Ascending aorta (tissue), 2 donors: ENCODE measurements around the gene RBM19. TPM values are rescaled to one million over a fixed set of nuclear protein-coding genes. Genes with fewer than 3 reads are reported as not detected.

Experiments
- DNase-seq, 2 donors: peaks; one replicate each; pipeline ENCODE4 v3.0.0-alpha.2; 2019; ENCODE audit warnings: low spot score in 2 of 2
- H3K27ac ChIP-seq, 2 donors: fragments of 200-600 bp; sonication (generic); one replicate each; pipeline ENCODE4 v1.5.1; 2016 to 2017; ENCODE audit warnings: mild to moderate bottlenecking in 1 of 2
- H3K27me3 ChIP-seq: fragments of 200-600 bp; sonication (generic); one replicate; pipeline ENCODE4 v1.5.1; 2017
- H3K36me3 ChIP-seq, 2 donors: fragments of 200-600 bp; sonication (generic); one replicate each; pipeline ENCODE4 v1.5.1; 2016
- H3K4me1 ChIP-seq, 2 donors: fragments of 200-600 bp; sonication (generic); one replicate each; pipeline ENCODE4 v1.5.1; 2016 to 2017; ENCODE audit warnings: mild to moderate bottlenecking in 1 of 2
- H3K4me3 ChIP-seq, 2 donors: fragments of 200-600 bp; sonication (generic); one replicate each; pipeline ENCODE4 v1.5.1; 2016 to 2017; ENCODE audit warnings: mild to moderate bottlenecking in 1 of 2
- H3K9me3 ChIP-seq, 2 donors: fragments of 200-600 bp; sonication (generic); one replicate each; pipeline ENCODE4 v1.5.1; 2016
- intact Hi-C: fragments of 100-400 bp; cut with DNase I; formaldehyde crosslinking; loops from one replicate; pipeline ENCODE4 v1.15.1; 2023
- total RNA-seq: library from RNA; depleted of rRNA; stranded (reverse); fragments of >200 nt; gene quantifications from one replicate; pipeline ENCODE4 v1.1.0, GENCODE V29; 2016
- TF ChIP-seq, protein P1 (sequence below), 3 experiments: fragments of 200-600 bp in 2 of 3; fragments of 450-650 bp in 1 of 3; sonication (generic) in 2 of 3; IDR thresholded peaks; one replicate each; pipeline ENCODE4 v1.5.1; 2016 to 2019; ENCODE audit warnings: antibody characterized with exemption in 3 of 3, mild to moderate bottlenecking in 1 of 3, moderate library complexity in 1 of 3

RBM19 gene
- total RNA-seq, 1 donor from 2014 or later, result 22.8 TPM

DNA sequence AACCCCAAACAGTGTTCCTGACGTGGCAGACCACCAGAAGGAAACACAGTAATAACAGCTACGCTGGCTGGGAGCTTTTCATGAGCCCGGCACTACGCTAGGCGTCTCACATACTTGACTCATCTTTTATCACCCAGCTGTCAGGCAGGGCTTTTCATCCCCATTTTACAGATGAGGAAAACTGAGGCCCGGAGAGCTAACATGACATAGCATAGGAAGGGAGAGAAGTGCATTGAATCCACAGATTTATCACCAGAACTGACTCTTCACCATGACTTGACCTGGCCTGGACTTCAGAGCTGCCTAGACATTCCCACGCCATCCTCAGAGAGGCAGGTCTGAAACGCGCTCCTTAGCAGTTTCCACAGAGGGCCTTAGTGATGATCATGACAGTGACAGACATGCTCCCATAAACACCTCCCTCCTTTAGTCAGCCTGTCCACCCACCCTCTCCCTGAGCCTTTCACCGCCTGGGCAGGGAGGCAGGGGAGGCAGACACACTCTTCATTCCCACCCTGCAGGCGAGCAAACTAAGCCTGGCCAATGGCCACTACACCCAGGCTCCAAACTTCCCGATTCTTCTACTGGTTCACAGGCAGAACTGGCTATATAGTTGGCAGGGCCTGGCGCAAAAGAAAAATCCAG, 56.2 kb downstream of the RBM19 start:
- DNase-seq, result no peak
- H3K36me3 ChIP-seq, result peaks cover 16 to 55% of the 10 kb centered on the region in 2 donors
- H3K27me3 ChIP-seq, result no peaks in the 10 kb centered on the region
- H3K4me3 ChIP-seq, result no peak overlapping the region
- no peaks in the 10 kb centered on the region for H3K9me3 ChIP-seq
- TF ChIP-seq, protein P1, sequence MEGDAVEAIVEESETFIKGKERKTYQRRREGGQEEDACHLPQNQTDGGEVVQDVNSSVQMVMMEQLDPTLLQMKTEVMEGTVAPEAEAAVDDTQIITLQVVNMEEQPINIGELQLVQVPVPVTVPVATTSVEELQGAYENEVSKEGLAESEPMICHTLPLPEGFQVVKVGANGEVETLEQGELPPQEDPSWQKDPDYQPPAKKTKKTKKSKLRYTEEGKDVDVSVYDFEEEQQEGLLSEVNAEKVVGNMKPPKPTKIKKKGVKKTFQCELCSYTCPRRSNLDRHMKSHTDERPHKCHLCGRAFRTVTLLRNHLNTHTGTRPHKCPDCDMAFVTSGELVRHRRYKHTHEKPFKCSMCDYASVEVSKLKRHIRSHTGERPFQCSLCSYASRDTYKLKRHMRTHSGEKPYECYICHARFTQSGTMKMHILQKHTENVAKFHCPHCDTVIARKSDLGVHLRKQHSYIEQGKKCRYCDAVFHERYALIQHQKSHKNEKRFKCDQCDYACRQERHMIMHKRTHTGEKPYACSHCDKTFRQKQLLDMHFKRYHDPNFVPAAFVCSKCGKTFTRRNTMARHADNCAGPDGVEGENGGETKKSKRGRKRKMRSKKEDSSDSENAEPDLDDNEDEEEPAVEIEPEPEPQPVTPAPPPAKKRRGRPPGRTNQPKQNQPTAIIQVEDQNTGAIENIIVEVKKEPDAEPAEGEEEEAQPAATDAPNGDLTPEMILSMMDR (IDR thresholded peaks at IDR 0.05), result no peak
- H3K4me1 ChIP-seq, result no peaks in the 10 kb centered on the region
- intact Hi-C loops, result loop anchor here (5.0 kb wide), 1 partner anchor 863 kb away; no protein-coding TSS in a partner anchor
- H3K27ac ChIP-seq, result no peak overlapping the region

DNA sequence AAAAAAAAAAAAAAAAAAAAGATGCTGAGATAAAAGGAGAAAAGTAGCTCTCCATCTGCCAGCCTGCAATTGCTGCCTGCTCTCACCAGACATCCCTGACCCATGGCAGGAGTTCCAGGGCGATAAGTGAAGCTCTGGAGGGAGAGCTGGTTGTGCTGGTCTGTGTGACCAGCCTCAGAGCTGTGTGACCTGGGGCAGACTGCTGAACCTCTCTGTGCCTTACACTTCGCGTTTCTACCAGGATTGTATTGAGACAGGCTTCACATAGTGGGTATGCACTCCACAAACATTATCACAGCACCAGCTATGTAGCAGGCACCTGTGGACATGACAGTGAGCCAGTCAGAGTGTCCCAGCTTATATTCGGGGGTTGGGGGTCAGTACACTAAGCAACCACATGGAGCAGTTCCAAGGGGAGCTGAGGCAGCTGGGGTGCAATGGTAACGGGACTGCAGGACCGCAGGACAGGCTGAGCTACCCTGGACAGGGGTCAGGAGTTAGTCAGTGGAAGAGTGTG, 57.5 kb downstream of the RBM19 start:
- Histone ChIP-seq H3K36me3 (peaks cover 9 to 46% of the 10 kb centered on the region in 2 donors), H3K27ac (no peak overlapping the region), H3K4me3 (no peak overlapping the region), H3K27me3 (no peaks in the 10 kb centered on the region), H3K4me1 (no peaks in the 10 kb centered on the region), H3K9me3 (no peaks in the 10 kb centered on the region)
- TF ChIP-seq, protein P1 (IDR thresholded peaks at IDR 0.05), result no peak
- intact Hi-C loops, result no loop called here
- DNase-seq, result no peak

DNA sequence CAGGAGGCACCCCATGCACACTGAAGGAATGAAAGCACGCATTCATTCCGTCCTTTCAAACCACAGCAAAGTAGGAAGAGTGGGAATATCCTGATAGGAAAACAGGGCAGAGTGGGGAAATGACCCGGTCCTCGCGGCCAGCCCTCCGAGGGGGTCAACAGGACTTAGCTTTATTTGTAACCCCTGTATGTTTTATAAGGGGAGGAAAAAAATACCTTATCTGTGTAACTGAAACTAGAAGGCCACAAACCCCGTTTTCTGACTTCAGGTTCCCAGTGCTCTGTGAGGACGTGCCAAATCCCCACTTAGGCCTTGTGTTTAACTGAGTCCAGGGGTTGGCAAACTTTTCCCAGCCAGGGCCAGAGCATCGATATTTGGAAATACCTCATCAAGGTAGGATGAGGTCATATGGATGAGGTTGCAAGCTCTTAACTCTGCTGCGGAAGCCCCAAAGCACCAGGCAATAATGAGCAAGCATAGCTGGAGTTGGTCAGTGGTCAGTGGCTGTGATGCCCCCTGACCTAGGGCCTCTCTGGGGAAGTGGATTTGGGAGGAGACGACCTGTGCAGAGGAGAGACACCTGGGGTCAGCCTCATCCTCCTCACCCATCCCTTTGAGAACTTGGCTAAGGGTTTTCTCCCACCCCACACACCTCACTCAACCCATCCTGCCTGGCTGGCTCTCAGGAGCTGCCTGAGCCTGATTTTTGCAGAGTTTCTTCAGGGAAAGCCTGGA, 58.5 kb downstream of the RBM19 start:
- Histone ChIP-seq H3K4me3 (no peak overlapping the region), H3K36me3 (peaks cover 9 to 44% of the 10 kb centered on the region in 2 donors), H3K27ac (no peak overlapping the region), H3K9me3 (no peaks in the 10 kb centered on the region), H3K27me3 (no peaks in the 10 kb centered on the region), H3K4me1 (no peaks in the 10 kb centered on the region)
- no peak for DNase-seq
- TF ChIP-seq, protein P1 (IDR thresholded peaks at IDR 0.05), result no peak
- intact Hi-C loops, result no loop called here

DNA sequence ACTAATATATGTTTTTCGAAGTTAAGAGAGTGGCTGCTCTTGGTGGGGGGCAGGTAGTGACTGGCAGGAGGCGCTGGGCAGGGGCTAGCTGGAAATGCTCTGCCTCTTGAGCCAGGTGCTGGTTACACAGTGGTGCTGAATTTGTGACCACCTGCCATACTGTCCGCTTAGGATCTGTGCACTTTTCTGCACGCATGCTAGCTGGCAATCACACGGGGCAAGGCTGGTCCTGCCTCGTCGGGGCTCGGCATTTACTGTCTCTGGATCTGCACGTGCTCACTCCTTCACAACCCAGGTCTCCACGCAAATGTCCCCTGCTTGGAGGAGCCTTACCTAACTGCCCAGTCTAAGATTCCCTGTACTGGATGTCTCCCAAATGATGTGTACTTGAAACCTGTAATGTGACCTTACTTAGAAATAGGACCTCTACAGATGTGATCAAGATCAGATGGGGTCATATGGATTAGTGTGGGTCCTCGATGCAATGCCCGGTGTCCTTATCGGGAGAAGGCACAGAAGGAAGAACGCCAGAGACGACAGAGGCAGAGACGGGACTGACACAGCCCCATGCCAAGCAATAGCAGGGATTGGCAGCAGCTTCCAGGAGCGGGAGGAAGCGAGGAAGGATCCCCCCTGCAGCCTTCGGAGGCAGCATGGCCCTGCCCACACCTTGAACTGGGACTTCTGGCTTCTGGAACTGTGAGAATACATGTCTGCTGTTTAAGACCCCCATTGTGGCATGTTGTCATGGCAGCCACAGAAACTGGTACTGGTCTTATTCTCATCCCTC, 59.5 kb downstream of the RBM19 start:
- TF ChIP-seq, protein P1 (IDR thresholded peaks at IDR 0.05), result no peak
- H3K4me1 ChIP-seq, result no peaks in the 10 kb centered on the region
- no peaks in the 10 kb centered on the region for H3K9me3 ChIP-seq
- peaks cover 4 to 40% of the 10 kb centered on the region in 2 donors for H3K36me3 ChIP-seq
- no peak overlapping the region for H3K4me3 ChIP-seq
- intact Hi-C loops, result no loop called here
- no peak for DNase-seq
- no peaks in the 10 kb centered on the region for H3K27me3 ChIP-seq
- H3K27ac ChIP-seq, result no peak overlapping the region

DNA sequence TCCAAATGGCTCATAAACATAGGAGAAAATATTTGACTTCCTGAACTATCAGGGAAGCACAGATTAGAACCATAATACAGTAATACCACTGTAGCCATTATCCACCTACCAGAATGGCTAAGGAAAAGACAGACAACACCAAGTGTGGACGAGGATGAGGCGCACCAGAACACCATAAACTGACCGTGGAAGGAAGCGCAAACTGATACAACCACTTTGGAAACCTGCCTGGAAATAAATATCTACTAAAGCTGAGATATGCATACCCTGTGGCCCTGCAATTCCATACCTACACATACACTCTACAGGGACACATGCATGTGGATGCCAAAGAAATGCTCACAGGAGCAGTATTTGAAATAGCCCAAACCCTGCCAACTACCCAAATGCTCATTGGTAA, 60.3 kb downstream of the RBM19 start:
- no peak for DNase-seq
- Histone ChIP-seq H3K9me3 (no peaks in the 10 kb centered on the region), H3K27ac (no peak overlapping the region), H3K4me3 (no peak overlapping the region), H3K4me1 (no peaks in the 10 kb centered on the region), H3K36me3 (peaks cover 2 to 35% of the 10 kb centered on the region in 2 donors), H3K27me3 (no peaks in the 10 kb centered on the region)
- intact Hi-C loops, result no loop called here
- TF ChIP-seq, protein P1 (IDR thresholded peaks at IDR 0.05), result no peak
